GM19455 (cell line): ENCODE measurements around the gene RERE.

Experiments
- ATAC-seq: cut with Tn5 transposase; IDR thresholded peaks from one replicate; pipeline ENCODE4 v1.9.1; 2021; ENCODE audit not compliant: unreplicated experiment

The RERE gene

GRCh38 chr1:8317647-8318381 lies 499.6 kb downstream of the RERE start, which contains the start of gene SLC45A1:
Gene SLC45A1 (plus strand): TSS chr1:8318114. CDS start chr1:8324330, 6,216 bp downstream.
- no peak for ATAC-seq

DNA sequence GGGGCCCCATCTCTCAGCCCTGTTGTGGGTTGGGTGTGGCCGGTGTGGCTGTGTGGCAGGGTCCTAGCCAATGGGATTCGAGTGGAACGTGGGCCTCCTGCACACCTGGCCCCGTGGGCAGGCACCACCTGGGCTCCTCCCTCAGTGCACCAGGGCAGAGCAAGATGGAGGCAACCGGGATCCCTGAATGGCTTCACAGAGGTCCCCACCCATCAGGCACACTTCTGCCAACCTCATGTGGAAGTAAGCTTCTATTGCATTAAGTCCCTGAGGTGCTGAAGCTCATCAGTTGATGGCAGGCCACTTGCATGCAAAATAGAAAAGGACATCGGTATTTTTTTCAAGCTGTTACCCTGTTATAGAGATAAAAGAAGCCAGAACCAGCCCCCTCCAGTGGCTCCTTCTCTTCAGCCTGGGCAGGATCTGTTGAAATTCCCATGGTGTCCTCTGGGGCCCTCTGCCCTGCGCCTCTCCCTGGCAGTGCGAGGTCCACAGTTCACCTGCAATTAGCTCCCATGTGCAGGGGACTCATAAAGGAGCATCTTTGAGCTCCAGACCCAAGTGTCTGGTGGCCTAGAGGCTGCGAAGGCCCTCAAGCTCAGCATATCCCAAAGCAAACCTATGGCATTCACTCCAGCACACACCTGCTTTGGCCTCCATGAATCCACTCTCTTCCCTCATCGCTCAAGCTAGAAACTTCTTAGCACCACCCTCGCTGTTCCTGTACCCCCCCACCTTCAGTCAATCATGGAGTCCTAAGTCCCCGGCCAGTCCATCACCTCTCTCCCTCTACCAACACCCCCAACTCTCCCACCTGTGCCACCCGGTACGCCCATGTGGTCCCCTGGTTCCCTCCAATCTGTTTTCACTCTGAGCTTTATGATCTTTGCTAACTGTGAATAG lies 501.6 kb downstream of the RERE start:
- ATAC-seq: no peak

DNA sequence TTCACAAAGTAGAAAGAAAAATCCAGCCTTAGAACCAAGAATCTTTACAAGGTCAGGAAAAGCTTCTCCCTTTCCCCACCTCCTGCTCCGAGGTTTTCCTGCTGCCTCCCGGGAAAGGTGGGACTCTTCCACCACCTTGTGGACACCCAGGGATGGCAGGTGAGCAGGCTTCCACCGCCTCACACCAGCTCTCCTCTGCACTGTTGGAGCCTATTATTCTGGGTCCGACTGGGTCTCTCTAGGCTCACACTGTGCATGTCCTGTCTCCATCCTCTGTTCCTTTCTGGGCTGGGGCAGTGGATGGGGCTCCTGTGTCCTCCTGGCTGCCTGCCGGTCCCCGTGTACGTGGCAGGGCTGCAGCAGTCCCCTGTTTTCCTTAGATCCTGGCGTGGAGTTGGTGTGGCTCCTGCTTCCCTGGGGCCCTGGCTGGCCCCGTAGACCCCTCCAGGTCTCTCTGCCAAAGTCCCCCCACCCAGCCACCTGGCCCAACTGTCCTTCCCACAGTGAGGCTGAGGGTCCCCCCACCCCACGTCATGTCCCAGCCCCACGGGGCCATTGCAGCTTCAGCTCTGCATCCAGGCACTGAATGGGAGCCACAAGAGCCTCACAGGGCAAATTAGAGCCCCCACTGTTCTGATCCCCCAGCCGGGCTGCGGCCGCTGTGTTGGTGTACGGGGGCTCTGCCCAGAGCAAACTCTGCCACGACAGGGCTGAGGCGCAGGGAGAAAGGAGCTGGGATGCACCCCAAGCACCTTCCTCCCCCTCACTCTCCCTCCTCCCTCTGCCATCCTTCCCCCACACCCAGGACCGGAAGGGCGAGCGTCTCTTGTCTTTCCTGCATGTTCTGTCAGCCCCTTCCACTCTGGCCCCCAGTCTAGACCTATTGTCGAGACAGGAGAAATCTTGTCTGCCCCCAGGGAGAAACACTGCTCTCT lies 502.8 kb downstream of the RERE start:
- ATAC-seq: no peak

DNA sequence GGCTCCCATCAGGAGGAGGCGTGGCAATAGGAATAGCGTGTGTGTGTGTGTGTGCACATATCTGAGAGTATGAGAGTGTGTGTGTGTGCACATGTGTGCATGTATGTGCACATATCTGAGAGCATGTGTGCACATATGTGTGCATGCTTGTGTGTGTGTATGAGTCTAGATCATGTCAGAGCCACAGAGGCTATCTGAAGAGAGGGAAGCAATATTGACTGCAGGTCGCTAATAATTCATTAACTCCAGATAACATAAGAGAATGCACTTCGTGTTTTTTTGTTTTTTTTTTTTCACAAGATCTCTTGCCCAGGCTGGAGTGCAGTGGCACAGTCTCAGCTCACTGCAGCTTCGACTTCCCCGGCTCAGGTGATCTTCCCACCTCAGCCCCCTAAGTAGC lies 504.2 kb downstream of the RERE start:
- no peak for ATAC-seq

DNA sequence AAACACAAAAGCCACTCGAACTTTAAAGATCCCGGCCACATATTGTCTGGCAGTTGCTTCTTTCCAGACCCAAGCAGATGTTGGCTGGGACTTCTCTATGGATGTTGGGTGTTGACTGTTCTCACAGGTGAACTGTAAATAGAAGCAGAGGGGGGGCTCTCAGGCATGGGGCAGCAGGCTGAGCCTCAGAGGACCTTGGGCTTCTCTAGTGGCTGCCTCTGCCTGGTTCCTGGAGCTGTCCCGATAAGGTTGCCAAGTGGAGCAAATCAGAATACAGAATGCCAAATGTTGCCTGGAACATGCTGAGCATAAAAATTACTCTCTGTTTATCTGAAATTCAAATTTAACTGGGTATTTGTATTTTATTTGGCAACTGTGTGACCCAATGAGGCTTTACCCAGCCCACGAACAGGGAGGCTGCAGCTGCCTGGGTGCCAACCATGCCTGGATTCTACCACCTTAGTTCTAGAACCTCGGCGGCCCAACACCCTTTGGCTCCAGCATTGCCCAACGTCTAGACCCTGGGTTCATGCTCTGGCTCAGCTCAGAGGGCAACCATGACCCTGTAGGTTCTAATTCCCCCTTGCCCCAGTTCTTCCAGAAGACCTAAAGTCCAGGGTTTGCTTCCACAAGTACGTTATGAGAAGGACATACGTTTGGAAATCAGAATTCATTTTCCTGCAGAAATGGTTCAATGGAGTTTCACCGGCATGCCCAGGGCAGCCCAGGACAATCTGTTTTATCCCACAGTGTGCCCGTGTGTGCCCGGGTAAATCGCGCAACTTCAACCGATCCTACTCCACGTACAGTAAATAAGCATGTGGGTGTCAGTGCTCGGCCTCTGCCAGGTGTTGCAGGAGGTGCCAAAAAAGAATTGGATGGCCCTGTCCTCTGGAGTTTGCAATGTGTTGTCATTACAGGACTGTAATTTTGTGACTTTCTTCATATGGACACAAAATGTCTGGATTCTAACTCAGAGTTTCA lies 504.9 kb downstream of the RERE start:
- ATAC-seq: no peak

GRCh38 chr1:8311068-8311718 lies 506.2 kb downstream of the RERE start:
- no peak for ATAC-seq

- ATAC-seq: no peak
These were observed 509.8 kb downstream of the RERE start for GRCh38 chr1:8307628-8308027.

DNA sequence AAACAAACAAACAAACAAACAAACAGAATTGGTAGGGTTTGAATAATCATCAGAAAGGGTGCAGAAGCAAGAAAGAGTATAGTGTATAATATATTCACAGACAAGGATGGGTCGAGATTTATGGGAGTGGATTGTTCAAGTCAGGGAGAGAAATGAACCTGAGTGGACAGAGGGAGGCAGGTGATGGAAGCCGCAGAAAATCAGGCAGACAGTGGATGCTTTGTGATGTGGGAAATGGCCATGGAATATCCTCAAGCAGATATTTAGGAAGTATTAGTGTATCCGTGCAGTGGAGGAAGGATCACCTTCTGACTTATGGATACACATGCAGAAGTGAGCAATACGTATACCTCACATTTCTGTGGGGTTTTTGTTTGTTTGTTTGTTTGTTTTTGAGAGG lies 513.6 kb downstream of the RERE start:
- ATAC-seq: no peak

DNA sequence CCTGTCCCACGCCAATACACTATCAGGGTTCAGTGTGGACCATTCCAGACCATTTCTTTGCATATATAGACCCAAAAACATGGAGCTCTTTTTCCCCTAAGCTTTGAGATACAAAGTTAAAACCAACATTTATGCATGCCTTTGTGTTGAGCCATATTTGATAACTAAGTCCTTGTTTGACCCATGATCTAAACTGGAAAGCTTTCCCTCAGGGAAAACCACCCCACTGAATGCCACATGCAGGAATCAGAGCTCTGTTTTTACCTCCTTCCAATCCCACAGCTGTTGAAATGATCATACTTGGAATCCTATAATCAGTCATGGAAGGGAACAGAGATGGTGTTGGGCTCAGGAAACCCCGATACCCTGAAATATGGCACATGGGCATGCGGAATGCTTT lies 514.3 kb downstream of the RERE start:
- no peak for ATAC-seq
